ENCODE data around the gene KLHL17. TPM values are rescaled to one million over a fixed set of nuclear protein-coding genes. Genes with fewer than 3 reads are reported as not detected.

KLHL17 gene
- polyA plus RNA-seq, 4 donors = 3.9 to 11.9 (median 6.8) TPM

- Histone ChIP-seq H3K27me3 (ENCODE audit: control insufficient read depth in 3 of 3, insufficient read depth in 3 of 3, low read length in 3 of 3) (peaks cover 0 to 82% (median 10%) of the 10 kb centered on the region in 3 donors), H3K27ac (ENCODE audit: low read depth in 1 of 3, low read length in 2 of 3) (no peak overlapping the region), H3K36me3 (ENCODE audit: control insufficient read depth in 3 of 3, insufficient read depth in 2 of 3, low read depth in 1 of 3, low read length in 3 of 3) (no peaks in the 10 kb centered on the region), H3K9me3 (ENCODE audit: control insufficient read depth in 2 of 2, insufficient read depth in 1 of 2, low read depth in 1 of 2, low read length in 1 of 2) (no peaks in the 10 kb centered on the region), H3K4me3 (ENCODE audit: low read depth in 1 of 3, low read length in 3 of 3) (no peak overlapping the region), H3K4me1 (ENCODE audit: control insufficient read depth in 3 of 3, insufficient read depth in 2 of 3, low read depth in 1 of 3, low read length in 2 of 3) (peaks cover 0 to 5% (median 0%) of the 10 kb centered on the region in 3 donors)
- whole genome bisulfite sequencing, 3 donors = 28 to 39% (median 36%) methylated on average over 34 to 42 of the region's 42 CpGs
- FAIRE-seq = no peak
- DNase-seq = no peak
Measured at GRCh38 chr1:970973-971730, 10.8 kb downstream of the KLHL17 start.

DNA sequence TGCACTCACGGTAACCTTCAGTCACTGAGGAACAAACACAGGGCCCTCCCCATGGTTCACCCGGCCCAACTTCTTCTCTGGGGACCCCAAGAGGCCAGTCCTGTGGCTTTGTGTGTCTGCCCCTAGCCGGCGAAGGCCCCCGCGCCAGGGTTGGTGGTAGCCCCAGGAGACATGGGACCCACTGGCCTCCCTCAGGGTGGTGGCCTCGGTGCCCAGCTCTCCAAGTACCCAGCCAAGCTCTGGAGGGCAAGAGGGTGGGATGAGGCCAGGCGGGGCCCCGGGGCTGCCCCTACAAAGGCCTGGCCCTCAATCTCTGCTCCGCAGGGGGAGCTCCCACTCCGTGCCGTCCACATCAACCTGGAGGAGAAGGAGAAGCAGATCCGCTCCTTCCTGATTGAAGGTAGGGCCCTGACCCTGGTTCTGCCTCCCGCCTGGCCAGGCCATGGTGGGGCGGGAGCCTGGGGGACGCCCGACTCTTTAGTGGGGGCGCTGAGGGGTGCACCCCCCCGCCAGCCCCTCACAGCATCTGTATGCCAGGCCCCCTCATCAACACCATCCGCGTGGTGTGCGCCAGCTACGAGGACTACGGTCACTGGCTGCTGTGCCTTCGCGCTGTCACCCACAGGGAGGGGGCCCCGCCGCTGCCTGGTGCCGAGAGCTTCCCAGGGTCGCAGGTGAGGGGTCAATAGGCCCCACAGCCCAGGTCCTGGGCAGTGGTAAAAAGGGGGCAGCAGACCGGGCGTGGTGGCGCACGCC lies 11.5 kb downstream of the KLHL17 start:
- Histone ChIP-seq H3K9me3 (ENCODE audit: control insufficient read depth in 2 of 2, insufficient read depth in 1 of 2, low read depth in 1 of 2, low read length in 1 of 2) (no peaks in the 10 kb centered on the region), H3K4me1 (ENCODE audit: control insufficient read depth in 3 of 3, insufficient read depth in 2 of 3, low read depth in 1 of 3, low read length in 2 of 3) (peaks cover 0 to 2% (median 0%) of the 10 kb centered on the region in 3 donors), H3K27ac (ENCODE audit: low read depth in 1 of 3, low read length in 2 of 3) (no peak overlapping the region), H3K4me3 (ENCODE audit: low read depth in 1 of 3, low read length in 3 of 3) (no peak overlapping the region), H3K36me3 (ENCODE audit: control insufficient read depth in 3 of 3, insufficient read depth in 2 of 3, low read depth in 1 of 3, low read length in 3 of 3) (no peaks in the 10 kb centered on the region), H3K27me3 (ENCODE audit: control insufficient read depth in 3 of 3, insufficient read depth in 3 of 3, low read length in 3 of 3) (peaks cover 0 to 78% (median 10%) of the 10 kb centered on the region in 3 donors)
- WGBS, 3 donors = 70 to 77% (median 74%) methylated on average over 28 to 34 of the region's 34 CpGs
- DNase-seq = no peak
- no peak for FAIRE-seq

- no peaks in the 10 kb centered on the region for H3K9me3 ChIP-seq (ENCODE audit: control insufficient read depth in 2 of 2, insufficient read depth in 1 of 2, low read depth in 1 of 2, low read length in 1 of 2)
- DNase-seq (no peak), FAIRE-seq (no peak)
- no peaks in the 10 kb centered on the region for H3K36me3 ChIP-seq (ENCODE audit: control insufficient read depth in 3 of 3, insufficient read depth in 2 of 3, low read depth in 1 of 3, low read length in 3 of 3)
- 73 to 84% (median 74%) methylated on average over 24 to 28 of the region's 28 CpGs for WGBS, 3 donors
- H3K27me3 ChIP-seq (ENCODE audit: control insufficient read depth in 3 of 3, insufficient read depth in 3 of 3, low read length in 3 of 3) = peaks cover 0 to 69% (median 10%) of the 10 kb centered on the region in 3 donors
- H3K4me1 ChIP-seq (ENCODE audit: control insufficient read depth in 3 of 3, insufficient read depth in 2 of 3, low read depth in 1 of 3, low read length in 2 of 3) = no peaks in the 10 kb centered on the region
- H3K27ac ChIP-seq (ENCODE audit: low read depth in 1 of 3, low read length in 2 of 3) = no peak overlapping the region
- H3K4me3 ChIP-seq (ENCODE audit: low read depth in 1 of 3, low read length in 3 of 3) = no peak overlapping the region
Measured at GRCh38 chr1:972726-973458, 12.5 kb downstream of the KLHL17 start.

GRCh38 chr1:973459-974292 lies 13.3 kb downstream of the KLHL17 start:
- whole genome bisulfite sequencing, 3 donors = 76 to 84% (median 81%) methylated on average over 22 to 28 of the region's 28 CpGs

DNA sequence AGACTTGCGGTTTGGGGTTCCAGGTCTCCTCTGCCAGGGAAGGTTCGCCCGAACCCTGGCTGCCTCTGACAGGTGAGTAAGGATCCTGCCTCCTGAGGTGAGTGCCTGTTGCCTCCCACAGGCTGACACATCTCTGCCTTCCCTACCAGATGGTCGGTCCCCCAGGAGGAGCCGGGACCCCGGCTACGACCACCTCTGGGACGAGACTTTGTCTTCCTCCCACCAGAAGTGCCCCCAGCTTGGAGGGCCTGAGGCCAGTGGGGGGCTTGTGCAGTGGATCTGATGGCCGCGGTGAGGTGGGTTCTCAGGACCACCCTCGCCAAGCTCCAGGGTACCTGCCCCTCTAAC lies 13.9 kb downstream of the KLHL17 start:
- DNase-seq = no peak
- WGBS, 3 donors = 79 to 92% (median 90%) methylated on average over 10 to 11 of the region's 11 CpGs
- FAIRE-seq = no peak

More at GRCh38 chr1:973459-974292, 13.3 kb downstream of the KLHL17 start:
- no peak for DNase-seq
- Histone ChIP-seq H3K27ac (ENCODE audit: low read depth in 1 of 3, low read length in 2 of 3) (no peak overlapping the region), H3K27me3 (ENCODE audit: control insufficient read depth in 3 of 3, insufficient read depth in 3 of 3, low read length in 3 of 3) (peaks cover 0 to 61% (median 10%) of the 10 kb centered on the region in 3 donors), H3K4me1 (ENCODE audit: control insufficient read depth in 3 of 3, insufficient read depth in 2 of 3, low read depth in 1 of 3, low read length in 2 of 3) (no peaks in the 10 kb centered on the region), H3K36me3 (ENCODE audit: control insufficient read depth in 3 of 3, insufficient read depth in 2 of 3, low read depth in 1 of 3, low read length in 3 of 3) (no peaks in the 10 kb centered on the region), H3K9me3 (ENCODE audit: control insufficient read depth in 2 of 2, insufficient read depth in 1 of 2, low read depth in 1 of 2, low read length in 1 of 2) (peaks cover 0 to 3% of the 10 kb centered on the region in 2 donors), H3K4me3 (ENCODE audit: low read depth in 1 of 3, low read length in 3 of 3) (no peak overlapping the region)
- no peak for FAIRE-seq

DNA sequence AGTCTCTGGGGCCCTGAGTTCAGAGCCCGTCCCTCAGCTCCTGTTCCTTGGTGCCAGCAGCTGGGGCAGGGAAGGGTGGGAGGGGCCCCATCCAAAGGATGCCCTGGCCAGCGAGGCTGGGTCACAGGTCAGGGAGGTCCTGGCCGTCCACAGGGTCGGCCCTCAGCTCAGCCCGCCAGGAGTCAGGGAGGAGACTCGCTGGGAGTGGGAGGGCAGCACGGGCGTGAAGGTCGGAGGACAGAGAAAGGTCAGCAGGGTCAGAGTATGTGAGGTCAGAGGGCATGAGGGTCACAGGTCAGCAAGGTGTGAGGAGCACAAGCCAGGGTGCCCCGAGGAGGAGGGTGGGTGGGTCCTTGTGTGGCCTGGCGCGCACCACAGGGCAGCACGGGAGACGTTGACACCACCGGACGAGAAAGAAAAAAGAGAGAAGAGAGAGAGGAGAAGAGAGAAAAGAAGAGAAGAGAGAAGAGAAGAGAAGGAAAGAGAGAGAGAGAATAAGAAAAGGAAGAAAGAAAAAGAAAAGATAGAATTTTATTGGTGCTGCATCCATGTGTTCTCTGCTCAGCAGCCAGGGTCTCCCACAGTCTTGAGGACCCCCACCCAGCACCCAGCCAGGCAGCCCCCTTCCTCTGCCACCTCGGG lies 14.4 kb downstream of the KLHL17 start:
- H3K36me3 ChIP-seq (ENCODE audit: control insufficient read depth in 3 of 3, insufficient read depth in 2 of 3, low read depth in 1 of 3, low read length in 3 of 3) = no peaks in the 10 kb centered on the region
- peaks cover 0 to 50% (median 10%) of the 10 kb centered on the region in 3 donors for H3K27me3 ChIP-seq (ENCODE audit: control insufficient read depth in 3 of 3, insufficient read depth in 3 of 3, low read length in 3 of 3)
- H3K9me3 ChIP-seq (ENCODE audit: control insufficient read depth in 2 of 2, insufficient read depth in 1 of 2, low read depth in 1 of 2, low read length in 1 of 2) = peaks cover 0 to 3% of the 10 kb centered on the region in 2 donors
- FAIRE-seq (no peak), DNase-seq (no peak)
- WGBS, 3 donors = 62 to 70% (median 69%) methylated on average over 17 of the region's 17 CpGs
- H3K4me3 ChIP-seq (ENCODE audit: low read depth in 1 of 3, low read length in 3 of 3) = no peak overlapping the region
- H3K4me1 ChIP-seq (ENCODE audit: control insufficient read depth in 3 of 3, insufficient read depth in 2 of 3, low read depth in 1 of 3, low read length in 2 of 3) = no peaks in the 10 kb centered on the region
- H3K27ac ChIP-seq (ENCODE audit: low read depth in 1 of 3, low read length in 2 of 3) = no peak overlapping the region

More for the DNA sequence above, 13.9 kb downstream of the KLHL17 start:
- Histone ChIP-seq H3K27ac (ENCODE audit: low read depth in 1 of 3, low read length in 2 of 3) (no peak overlapping the region), H3K9me3 (ENCODE audit: control insufficient read depth in 2 of 2, insufficient read depth in 1 of 2, low read depth in 1 of 2, low read length in 1 of 2) (peaks cover 0 to 3% of the 10 kb centered on the region in 2 donors), H3K4me3 (ENCODE audit: low read depth in 1 of 3, low read length in 3 of 3) (no peak overlapping the region), H3K36me3 (ENCODE audit: control insufficient read depth in 3 of 3, insufficient read depth in 2 of 3, low read depth in 1 of 3, low read length in 3 of 3) (no peaks in the 10 kb centered on the region), H3K27me3 (ENCODE audit: control insufficient read depth in 3 of 3, insufficient read depth in 3 of 3, low read length in 3 of 3) (peaks cover 0 to 55% (median 10%) of the 10 kb centered on the region in 3 donors), H3K4me1 (ENCODE audit: control insufficient read depth in 3 of 3, insufficient read depth in 2 of 3, low read depth in 1 of 3, low read length in 2 of 3) (no peaks in the 10 kb centered on the region)

DNA sequence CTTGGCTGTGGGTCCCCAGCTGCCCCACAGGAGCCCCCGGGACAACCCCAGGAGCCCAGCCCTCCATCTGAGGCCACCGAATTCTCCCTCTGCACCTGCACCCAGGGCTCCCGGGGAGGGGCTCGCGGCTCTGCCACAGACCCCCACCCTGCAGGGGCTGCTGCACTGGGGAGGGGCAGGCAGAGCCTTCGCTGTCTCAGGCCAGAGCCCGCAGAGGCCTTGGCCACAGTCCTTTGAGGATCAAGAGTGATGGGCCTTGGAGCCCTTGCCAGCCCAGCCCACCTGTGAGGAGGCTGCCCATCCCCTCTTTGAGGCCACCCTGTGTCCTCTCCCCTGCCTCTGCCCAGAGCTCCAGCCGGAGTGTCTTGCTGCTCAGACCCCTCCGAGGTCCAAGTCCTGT lies 15.0 kb downstream of the KLHL17 start:
- H3K27ac ChIP-seq (ENCODE audit: low read depth in 1 of 3, low read length in 2 of 3) = no peak overlapping the region
- H3K27me3 ChIP-seq (ENCODE audit: control insufficient read depth in 3 of 3, insufficient read depth in 3 of 3, low read length in 3 of 3) = peaks cover 0 to 47% (median 9%) of the 10 kb centered on the region in 3 donors
- no peak overlapping the region for H3K4me3 ChIP-seq (ENCODE audit: low read depth in 1 of 3, low read length in 3 of 3)
- FAIRE-seq (no peak), DNase-seq (no peak)
- no peaks in the 10 kb centered on the region for H3K36me3 ChIP-seq (ENCODE audit: control insufficient read depth in 3 of 3, insufficient read depth in 2 of 3, low read depth in 1 of 3, low read length in 3 of 3)
- no peaks in the 10 kb centered on the region for H3K4me1 ChIP-seq (ENCODE audit: control insufficient read depth in 3 of 3, insufficient read depth in 2 of 3, low read depth in 1 of 3, low read length in 2 of 3)
- WGBS, 3 donors = 37 to 70% (median 41%) methylated on average over 9 of the region's 9 CpGs
- peaks cover 0 to 3% of the 10 kb centered on the region in 2 donors for H3K9me3 ChIP-seq (ENCODE audit: control insufficient read depth in 2 of 2, insufficient read depth in 1 of 2, low read depth in 1 of 2, low read length in 1 of 2)
